Ramos (cell line): Measurements from ENCODE around the gene IVL.

Experiments
- in situ Hi-C: fragments of 300-500 bp; cut with MboI; formaldehyde crosslinking; loops from one replicate; pipeline ENCODE4 v1.14.3; 2022; ENCODE audit warnings: low sequenced_read_pairs; ENCODE audit not compliant: unreplicated experiment

The IVL gene

DNA sequence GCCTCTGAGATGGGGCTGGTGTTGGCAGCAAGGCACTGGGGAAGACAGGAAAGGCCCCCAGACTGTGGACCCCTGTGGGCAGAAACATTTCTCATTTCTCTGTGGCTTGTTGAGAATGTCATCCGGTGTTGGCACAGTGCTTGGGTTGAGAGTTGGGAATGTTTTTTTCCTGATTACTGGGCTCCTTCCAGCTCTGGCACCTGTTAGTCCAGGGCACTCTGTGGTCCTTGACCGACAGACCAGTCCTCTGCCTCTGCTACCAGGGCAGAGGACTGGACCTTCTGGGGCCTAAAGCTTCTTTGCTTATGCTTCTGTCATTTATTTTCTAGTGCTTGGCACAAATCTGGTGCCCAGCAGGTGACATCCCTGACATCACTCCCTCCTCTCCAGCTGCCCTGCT, 33.8 kb downstream of the IVL start:
- in situ Hi-C loops: no loop called here

DNA sequence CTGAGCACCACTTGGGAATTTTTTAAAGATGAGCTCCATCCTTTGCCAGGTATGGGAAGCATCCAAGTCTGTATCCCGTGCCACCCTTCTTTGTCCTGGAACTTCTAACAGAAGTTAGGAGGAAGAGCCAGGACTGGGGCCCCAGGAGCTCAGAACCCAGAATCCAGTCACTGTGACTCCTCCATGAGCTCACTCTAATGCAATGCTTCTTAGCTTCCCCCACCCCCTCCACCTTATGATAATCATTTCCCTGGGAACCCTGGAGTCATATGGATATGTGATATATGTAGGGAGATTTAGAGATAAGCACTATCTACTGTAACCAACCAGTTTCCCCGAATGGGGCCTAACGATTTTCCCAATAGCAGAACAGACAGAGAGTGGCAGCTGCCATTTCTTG, 37.9 kb downstream of the IVL start:
- in situ Hi-C loops: no loop called here

- in situ Hi-C loops: no loop called here
These were observed 38.4 kb downstream of the IVL start, which contains the start of gene SPRR5 for GRCh38 chr1:152946651-152947256. SPRR5 (plus strand) TSS chr1:152947206; CDS start chr1:152948555, 1,349 bp downstream.

GRCh38 chr1:152951711-152952110, 43.4 kb downstream of the IVL start:
- in situ Hi-C loops: no loop called here

DNA sequence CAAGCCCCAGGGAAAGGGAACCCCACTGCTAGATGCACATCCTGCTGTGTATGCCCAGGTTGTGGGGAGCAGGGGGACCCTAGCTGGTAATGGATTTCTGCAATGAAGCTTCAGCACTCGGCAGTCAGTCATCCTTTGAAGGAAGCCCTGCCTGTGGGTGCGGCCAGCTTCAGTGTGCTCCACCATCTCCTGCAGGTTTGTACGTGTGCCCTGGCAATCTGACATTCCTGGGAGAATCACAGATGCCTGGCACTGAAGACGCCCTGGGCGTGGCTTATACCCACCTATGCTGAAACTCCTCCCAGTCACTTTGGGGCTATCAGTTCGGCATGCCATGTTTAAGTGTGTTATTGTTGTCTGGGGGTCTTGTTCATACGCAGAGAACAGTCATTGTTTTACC, 45.4 kb downstream of the IVL start:
- in situ Hi-C loops: no loop called here

DNA sequence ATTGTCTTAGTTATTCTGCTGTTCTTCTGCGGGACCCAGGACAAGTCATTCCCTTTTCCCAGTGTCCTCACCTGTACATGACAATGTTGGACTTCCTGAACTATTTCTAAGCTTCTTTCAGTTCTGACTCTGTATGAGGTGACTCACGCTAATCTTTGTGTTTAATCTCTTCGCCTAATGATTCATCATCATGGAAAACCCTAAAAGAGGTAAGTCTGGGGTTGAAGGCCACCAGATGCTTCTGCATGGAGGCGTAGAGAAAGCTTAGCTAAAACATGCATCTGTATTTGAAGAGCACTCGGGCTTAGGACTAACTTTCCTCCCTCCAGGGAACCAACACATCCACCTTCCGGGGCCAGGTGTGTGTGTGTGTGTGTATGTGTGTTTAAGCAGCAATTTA, 46.1 kb downstream of the IVL start:
- in situ Hi-C loops: no loop called here

GRCh38 chr1:152957561-152957960, 49.2 kb downstream of the IVL start:
- in situ Hi-C loops: no loop called here

DNA sequence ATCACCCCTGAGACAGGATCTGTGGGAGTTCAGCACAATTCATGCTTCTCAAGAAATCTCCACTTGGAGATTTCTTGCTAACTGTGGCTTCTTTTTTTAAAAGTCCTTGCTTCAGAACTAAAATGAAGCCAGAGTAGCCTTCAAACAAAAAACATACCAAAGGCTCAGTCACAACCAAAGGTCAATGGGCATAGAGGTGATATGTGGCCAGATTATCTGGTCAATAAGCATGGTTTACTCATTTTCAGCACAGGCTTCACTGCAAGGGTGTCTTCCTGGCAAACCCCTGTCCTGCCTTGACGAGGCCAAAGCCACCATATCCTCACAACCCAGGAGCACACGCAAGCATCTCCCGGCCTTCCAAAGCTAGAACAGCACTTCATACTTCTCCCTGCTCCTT, 50.9 kb downstream of the IVL start:
- in situ Hi-C loops: no loop called here

- in situ Hi-C loops: no loop called here
These were observed 51.6 kb downstream of the IVL start for GRCh38 chr1:152959801-152960451.

- in situ Hi-C loops: no loop called here
These were observed 52.2 kb downstream of the IVL start for GRCh38 chr1:152960452-152961044.
